ENCODE measurements around the gene SPIN1.

Gene SPIN1

GRCh38 chr9:88436379-88436778 lies 48.1 kb downstream of the SPIN1 start:
- DNase-seq (ENCODE audit: low read depth in 2 of 2) = no peak

- no peak for DNase-seq (ENCODE audit: low read depth in 2 of 2)
Observed at GRCh38 chr9:88437210-88438146, 49.2 kb downstream of the SPIN1 start.

DNA sequence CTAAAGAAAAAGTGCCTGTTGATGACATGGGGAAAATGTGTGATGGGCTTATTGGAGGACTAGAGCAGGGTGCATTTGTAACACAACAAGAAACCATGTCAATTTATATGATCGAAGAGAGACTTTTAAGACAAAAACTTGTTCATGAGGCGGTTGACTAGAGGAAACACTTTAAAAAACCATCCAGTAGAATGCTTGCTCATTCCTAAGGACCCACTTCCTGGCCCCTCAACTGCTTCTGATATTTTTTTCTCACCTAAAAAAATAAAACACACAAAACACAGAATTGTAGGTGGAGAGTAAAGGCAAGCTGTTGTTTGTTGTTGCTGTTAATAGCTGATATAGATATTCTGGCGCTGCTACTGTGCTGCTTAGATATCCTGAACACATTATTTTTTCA lies 50.6 kb downstream of the SPIN1 start:
- no peak for DNase-seq (ENCODE audit: low read depth in 2 of 2)

DNA sequence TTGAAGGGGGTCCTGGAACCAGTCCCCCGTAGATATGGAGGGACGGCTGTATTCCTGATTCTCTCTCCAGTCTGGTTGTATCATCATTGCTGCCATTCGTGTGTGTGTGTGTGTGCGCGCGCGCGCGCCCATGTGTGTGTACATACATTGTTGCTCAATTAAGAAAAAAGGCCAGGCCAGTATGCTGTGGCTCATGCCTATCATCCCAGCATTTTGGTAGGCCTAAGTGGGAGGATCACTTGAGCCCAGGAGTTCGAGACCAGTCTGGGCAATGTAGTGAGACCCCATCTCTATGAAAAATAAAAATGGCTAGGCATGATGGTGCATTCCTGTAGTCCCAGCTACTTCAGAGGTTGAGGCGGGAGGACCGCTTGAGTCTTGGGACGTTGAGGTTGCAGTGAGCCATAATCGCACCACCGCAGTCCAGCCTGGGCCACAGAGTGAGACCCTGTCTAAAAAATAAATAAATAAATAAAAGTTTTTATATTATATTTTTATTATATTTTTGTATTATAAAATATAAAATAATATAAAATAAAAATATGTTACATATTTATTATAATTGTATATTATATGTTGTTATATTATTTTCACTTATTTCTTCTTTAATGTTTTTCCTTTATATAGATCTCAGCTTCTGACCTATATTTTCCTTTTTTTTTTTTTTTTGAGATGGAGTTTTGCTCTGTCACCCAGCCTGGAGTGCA lies 53.2 kb downstream of the SPIN1 start:
- DNase-seq (ENCODE audit: low read depth in 2 of 2) = no peak

GRCh38 chr9:88443480-88444113 lies 55.4 kb downstream of the SPIN1 start:
- DNase-seq (ENCODE audit: low read depth in 2 of 2) = no peak

DNA sequence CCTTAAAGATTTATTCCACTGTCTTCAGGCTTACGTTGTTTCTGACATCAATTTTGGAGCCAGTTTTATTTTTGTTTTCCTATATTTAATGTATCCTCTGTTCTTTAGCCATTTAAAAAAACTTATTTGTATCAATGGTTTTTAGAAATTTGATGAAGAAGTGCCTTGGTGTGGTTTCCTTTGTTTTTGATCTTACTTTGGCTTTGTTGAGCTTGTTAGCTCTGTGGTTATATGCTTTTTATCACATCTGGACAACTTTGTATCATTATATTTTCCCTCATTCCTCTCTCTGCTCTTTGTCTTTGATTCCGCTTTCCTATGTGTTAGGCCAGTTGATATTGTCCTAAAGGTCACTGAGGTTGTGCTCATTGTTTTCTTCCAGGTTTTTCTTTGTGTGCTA lies 58.5 kb downstream of the SPIN1 start:
- no peak for DNase-seq (ENCODE audit: low read depth in 2 of 2)

DNA sequence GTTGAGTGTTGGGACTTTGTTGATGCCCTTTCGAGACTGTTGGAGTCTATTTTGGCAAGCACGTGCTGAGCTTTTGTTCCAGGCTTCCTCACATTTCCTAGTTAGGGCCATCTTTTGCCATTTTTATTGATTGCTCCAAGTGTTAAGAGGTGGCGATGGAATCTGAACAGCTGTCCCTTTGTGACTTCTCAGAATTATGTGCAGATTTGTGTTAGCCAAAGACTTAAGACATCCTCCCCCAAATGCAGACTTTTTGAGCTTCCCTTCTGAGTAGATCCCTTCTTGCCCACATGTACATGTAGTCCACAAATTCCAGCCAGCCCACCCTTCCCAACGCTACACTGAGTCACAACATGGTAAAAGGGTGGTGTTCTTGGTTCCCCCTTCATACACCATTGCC lies 59.2 kb downstream of the SPIN1 start:
- no peak for DNase-seq (ENCODE audit: low read depth in 2 of 2)

- DNase-seq (ENCODE audit: low read depth in 2 of 2) = no peak
Observed at GRCh38 chr9:88451160-88451559, 62.9 kb downstream of the SPIN1 start.

GRCh38 chr9:88458716-88459465 lies 70.6 kb downstream of the SPIN1 start:
- no peak for DNase-seq (ENCODE audit: low read depth in 2 of 2)

DNA sequence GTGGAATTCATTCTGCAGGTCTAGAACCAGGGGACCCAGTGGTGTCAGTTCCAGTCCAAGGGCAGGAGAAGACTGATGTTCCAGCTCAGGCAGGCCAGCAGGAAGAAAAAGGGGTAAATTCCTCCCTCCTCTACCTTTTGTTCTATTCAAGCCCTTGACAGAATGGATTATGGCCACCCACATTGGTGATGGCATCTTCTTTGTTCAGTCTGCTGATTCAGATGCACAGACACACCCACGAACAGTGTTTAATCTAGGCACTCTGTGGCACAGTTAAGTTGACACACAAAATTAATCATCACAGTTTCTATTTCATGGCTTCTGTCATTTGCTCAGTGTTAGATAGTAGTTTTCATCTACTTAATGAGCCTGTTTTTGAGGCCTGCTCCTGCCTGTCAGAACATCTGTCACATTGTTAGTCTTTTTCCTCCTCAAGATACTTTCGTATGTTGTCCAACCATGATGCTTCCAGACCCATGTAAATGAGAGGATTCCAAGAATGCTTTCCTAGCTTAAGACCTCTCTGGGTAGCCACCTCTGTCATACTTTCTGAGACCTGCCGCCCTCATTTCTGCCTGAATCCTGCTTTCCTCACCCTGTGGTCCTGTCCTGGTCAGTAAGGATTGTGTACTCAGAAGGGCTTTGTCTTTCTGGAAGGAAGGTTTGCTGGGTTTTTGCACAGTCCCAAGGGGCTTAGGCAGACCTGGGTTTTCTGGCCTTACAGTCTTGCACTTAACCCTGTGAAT lies 72.5 kb downstream of the SPIN1 start:
- no peak for DNase-seq (ENCODE audit: low read depth in 2 of 2)

- no peak for DNase-seq (ENCODE audit: low read depth in 2 of 2)
Observed at GRCh38 chr9:88462191-88462590, 73.9 kb downstream of the SPIN1 start.

DNA sequence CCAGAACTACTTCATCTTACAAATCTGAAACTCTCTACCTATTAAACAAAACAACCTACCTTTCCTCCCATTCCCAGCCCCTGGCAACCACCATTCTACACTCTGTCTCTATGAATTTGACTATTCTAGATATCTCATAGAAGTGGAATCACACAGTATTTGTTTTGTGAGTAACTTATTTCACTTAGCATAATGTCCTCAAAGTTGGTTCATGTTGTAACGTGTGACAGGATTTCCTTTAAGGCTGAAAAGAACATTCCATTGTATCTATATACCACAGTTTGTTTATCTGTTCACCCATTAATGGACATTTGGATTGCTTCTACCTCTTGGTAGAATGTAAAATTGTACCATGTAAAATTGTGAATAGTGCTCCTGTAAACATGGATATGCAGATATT lies 76.6 kb downstream of the SPIN1 start:
- no peak for DNase-seq (ENCODE audit: low read depth in 2 of 2)

- DNase-seq (ENCODE audit: low read depth in 2 of 2) = no peak
Observed at GRCh38 chr9:88468226-88468625, 80.0 kb downstream of the SPIN1 start.

DNA sequence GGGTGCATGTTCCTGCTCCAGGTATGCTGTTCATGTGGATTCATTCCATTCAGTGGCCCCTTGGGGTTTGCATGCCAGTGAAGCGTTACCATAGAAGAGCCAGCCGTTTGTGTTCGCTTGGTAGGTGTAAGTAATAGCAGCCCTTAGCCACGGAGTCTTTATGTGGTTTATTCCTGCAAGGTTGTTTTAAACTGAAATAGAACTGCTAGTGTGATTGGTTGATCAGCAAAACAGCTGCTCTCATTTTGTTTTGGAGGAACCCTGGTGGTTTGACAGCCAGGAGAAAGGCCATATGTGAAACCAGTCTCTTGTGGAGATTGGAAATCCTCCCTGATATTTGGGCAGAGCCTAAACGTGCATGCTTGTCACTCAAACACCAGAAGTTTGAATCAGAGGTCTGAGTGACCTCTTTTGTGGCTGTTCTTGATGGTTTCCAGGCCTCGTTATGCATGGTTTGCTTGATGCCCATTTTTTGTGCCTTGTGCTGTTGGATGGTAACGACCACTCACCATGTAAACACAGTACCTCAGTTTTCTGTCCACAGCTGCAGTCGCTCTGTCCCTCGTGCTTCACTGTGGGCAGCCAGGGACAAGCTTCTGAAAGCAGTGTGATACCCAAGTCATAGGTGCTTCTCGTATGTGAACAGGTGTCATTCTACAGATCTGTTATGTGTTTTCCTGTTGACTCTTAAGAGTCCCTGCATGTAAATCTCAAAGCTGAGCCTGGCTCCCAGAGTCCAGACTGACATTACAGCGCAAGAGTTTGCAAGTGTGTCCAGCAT lies 88.4 kb downstream of the SPIN1 start:
- DNase-seq (ENCODE audit: low read depth in 2 of 2) = no peak

DNA sequence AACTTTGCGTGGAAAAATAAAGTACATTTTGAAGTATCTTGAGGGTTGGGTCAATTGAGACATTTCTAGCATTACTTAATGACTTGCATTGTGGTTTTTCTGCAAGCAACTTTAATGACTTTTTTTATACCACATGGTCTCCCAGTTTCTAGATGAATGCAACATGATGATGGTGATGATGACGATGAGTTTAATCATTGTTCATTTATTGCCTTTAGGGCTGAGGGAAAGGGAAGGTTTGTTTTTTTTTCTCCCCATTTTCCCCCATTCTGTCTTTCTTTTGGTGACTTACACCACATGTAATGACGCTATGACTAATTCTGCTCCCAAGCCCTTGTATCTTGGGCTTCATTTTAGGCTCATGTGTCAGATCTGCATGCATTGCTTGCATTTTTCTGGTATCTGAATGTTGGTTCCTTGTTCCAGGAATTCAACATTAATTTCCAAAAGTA lies 89.1 kb downstream of the SPIN1 start:
- DNase-seq (ENCODE audit: low read depth in 2 of 2) = no peak

DNA sequence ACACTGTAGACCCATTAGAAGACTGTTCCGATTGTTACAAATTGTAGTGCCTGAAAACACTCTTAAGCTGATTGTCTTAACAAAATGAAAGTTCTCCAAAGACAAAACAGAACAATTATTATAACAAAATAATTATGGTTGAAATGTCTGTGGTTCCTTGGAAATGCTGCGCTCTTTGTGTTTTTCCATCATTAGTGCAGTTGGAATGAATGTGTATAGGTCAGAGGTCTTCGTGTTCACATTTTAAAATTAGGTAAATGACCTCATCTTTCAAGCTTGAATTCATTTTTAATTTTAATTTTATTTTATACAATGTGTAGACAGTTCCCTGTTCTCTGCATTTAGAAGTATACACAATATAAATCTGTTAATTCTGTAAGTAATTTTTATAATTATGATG lies 90.0 kb downstream of the SPIN1 start:
- no peak for DNase-seq (ENCODE audit: low read depth in 2 of 2)

DNA sequence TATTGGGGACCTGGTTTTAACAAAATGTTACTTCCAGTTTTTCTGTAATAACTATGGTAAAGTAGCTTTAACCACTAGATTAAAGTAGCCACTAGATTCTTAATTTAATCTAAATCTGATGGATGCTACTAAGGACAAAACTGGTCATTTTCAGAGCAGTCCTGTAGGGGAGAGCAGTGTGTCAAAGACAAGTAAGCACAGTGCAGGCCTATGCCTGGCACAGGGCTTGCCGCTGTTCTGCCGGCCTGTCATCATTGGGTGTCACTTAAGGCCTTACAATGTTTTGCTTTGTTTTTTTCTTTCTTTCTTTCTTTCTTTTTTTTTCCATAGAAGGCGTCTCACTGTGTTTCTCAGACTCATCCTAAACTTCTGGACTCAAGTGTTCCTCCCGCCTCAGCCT lies 93.7 kb downstream of the SPIN1 start:
- no peak for DNase-seq (ENCODE audit: low read depth in 2 of 2)

DNA sequence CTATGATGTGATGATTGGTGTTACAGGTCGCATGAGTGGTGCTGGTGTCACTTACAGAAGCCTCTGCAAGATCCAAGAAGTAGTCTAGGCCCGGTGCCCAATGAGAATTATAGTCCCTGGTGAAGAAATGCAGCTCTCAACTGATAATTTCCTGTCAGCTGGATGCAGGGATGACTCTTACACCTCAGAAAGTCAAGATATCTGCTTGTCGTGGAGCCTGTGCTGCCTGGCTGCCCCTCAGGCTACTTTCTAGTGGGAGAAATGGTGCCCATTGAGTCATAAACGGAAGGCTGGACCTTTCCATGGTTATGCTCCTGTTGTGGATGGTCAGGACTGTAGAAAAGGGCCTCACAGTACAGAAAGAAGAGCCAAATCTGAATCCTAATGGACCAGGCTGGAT lies 99.9 kb downstream of the SPIN1 start:
- no peak for DNase-seq (ENCODE audit: low read depth in 2 of 2)

DNA sequence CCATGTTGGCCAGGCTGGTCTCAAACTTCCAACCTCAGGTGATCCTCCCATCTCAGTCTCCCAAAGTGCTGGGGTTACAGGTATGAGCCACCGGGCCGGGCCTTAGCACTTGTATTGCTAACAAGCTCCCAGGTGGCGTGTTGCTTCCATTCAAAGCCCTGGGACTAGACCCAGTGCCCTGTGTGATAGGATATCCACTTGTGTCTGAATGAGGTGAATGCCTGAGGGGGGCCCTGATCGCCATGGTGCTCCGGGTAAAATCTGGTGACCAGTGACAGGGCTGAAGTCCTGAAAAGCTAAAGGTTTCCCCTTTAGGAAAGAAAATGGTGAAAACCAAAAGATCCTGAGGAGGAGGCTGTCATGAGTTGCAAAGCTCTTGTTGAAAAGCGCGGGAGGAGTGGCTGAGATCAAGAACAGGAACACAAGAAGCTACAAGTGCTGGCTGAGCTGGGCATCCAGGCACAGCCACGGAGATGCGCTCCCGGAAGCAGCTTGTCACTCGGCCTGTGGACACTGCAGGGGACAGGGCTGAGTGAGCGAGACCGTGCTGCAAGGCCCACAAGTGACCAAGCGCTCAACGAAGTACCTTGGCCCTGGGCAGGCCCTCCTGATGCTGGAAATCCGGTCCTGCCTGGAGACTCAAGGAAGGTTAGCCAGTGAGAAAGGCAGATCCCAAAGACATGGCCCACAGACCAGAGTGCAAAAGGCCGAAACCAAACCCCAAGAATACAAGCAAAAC lies 106.9 kb downstream of the SPIN1 start:
- no peak for DNase-seq (ENCODE audit: low read depth in 2 of 2)

DNA sequence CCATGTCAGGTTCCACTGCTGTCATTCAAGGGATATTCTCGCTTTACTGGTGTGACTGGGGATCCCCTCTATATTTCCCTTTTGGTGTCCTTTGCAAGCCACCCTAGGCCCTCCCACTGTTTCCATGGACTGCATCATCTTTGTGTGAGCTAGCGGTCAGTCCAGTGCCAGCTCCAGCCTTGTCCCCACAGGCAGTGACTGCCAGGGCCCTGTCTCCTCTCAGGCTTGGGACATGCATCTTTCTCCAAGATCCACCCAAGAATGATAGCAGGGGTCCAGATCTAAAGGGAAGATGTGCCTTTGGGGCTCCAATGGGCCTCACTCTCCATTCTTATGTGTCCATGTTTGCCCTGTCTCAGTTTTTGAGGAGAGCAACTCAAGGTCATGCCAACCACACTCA lies 109.0 kb downstream of the SPIN1 start:
- DNase-seq (ENCODE audit: low read depth in 2 of 2) = no peak

Measured in stimulated activated CD8-positive, alpha-beta memory T cell treated with anti-CD3 and anti-CD28 coated beads, Interleukin-7, amount 100 ng/mL, for 1 hour (primary cell).